Measurements from ENCODE around the gene CAPN10. TPM values are rescaled to one million over a fixed set of nuclear protein-coding genes. Genes with fewer than 3 reads are reported as not detected.

Gene CAPN10
- total RNA-seq, 1 donor from 2014 or later, result 67.1 TPM

DNA sequence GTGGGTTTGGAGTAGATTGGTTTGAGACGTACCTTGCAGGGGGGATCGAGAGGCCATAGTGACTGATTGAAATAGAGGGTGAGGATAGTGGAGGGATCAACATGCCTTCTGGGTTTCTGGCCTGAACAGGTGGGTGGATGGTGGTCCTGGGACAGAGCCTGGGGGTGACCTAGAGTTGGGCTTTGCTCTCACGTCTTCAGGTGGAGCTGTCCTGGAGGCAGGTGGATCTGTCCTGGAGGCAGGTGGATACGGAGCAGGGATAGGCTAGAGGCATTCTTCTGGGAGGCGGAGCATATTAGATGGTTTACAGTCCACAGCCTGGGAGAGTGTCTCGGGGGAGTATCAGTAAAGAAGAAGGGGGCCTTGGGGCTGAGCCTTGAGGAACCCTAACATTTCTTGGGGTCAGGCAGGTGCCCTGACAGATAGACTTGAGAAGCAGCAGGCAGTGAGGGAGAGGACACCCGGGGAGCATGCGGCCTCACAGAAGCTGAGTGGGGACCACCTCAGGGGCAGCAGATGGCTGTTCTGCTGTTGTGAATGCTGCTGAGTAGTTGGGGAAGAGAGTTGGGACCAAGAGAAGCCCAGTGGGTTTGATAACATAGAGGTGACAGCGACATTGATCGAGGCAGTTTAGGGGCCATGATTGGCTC lies 1.6 kb downstream of the CAPN10 start:
- H3K4me3 Mint-ChIP-seq (ENCODE audit: unreplicated experiment), result peak overlapping the region; percentile 84
- peak overlapping the region; percentile 44 for H3K27ac Mint-ChIP-seq (ENCODE audit: unreplicated experiment)
- peaks cover 19% of the 10 kb centered on the region for H3K4me1 Mint-ChIP-seq (ENCODE audit: low read depth, unreplicated experiment)
- H3K27me3 Mint-ChIP-seq (ENCODE audit: unreplicated experiment), result peaks cover 13% of the 10 kb centered on the region
- peaks cover 29% of the 10 kb centered on the region for H3K9me3 Mint-ChIP-seq (ENCODE audit: unreplicated experiment)
- TF ChIP-seq, protein P1, sequence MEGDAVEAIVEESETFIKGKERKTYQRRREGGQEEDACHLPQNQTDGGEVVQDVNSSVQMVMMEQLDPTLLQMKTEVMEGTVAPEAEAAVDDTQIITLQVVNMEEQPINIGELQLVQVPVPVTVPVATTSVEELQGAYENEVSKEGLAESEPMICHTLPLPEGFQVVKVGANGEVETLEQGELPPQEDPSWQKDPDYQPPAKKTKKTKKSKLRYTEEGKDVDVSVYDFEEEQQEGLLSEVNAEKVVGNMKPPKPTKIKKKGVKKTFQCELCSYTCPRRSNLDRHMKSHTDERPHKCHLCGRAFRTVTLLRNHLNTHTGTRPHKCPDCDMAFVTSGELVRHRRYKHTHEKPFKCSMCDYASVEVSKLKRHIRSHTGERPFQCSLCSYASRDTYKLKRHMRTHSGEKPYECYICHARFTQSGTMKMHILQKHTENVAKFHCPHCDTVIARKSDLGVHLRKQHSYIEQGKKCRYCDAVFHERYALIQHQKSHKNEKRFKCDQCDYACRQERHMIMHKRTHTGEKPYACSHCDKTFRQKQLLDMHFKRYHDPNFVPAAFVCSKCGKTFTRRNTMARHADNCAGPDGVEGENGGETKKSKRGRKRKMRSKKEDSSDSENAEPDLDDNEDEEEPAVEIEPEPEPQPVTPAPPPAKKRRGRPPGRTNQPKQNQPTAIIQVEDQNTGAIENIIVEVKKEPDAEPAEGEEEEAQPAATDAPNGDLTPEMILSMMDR (IDR thresholded peaks at IDR 0.05; ENCODE audit: partially characterized antibody, unreplicated experiment), result no peak
- no peaks in the 10 kb centered on the region for H3K36me3 Mint-ChIP-seq (ENCODE audit: unreplicated experiment)
- no peak for DNase-seq

DNA sequence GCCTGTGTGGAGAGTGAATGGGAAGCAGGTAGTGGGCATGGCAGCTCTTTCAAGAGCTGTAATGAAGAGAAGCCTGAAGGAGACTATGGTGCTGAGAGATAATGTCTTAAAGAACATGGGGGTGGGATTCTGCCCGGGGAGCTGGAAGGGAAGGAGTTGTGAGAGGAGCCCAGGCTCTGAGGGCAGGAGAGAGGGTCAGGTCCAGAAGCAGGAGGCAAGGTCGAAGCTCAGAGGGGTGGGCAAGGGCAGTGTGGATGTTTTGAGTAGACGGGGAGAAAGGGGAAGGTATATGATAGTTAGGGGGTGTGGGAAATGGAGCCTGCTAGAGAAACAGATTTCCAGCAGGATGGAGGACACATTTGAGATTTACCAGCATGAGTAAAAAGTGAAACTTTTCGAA lies 2.1 kb downstream of the CAPN10 start:
- H3K27me3 Mint-ChIP-seq (ENCODE audit: unreplicated experiment), result peaks cover 13% of the 10 kb centered on the region
- peak overlapping the region; percentile 44 for H3K27ac Mint-ChIP-seq (ENCODE audit: unreplicated experiment)
- TF ChIP-seq, protein P1 (IDR thresholded peaks at IDR 0.05; ENCODE audit: partially characterized antibody, unreplicated experiment), result no peak
- DNase-seq, result no peak
- peaks cover 19% of the 10 kb centered on the region for H3K4me1 Mint-ChIP-seq (ENCODE audit: low read depth, unreplicated experiment)
- H3K4me3 Mint-ChIP-seq (ENCODE audit: unreplicated experiment), result peak overlapping the region; percentile 84
- H3K9me3 Mint-ChIP-seq (ENCODE audit: unreplicated experiment), result peaks cover 26% of the 10 kb centered on the region
- no peaks in the 10 kb centered on the region for H3K36me3 Mint-ChIP-seq (ENCODE audit: unreplicated experiment)

DNA sequence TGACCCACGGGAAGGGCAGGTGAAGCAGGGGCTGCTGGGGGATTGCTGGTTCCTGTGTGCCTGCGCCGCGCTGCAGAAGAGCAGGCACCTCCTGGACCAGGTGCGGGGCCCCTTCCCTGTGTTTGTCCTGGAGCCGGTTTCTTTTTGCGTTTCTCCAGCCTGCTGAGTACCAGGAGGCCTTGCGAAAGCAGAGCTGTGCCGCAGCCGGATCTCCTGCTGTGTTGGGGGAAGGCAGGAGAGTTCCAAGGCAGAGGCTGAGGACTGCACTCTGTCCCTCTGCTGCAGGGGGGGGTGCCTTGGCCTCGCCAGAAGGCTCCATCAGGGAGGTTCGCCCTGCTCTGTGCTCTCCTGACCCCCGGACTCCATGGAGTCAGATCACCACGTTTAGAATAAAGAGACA lies 2.8 kb downstream of the CAPN10 start:
- no peak overlapping the region for H3K4me3 Mint-ChIP-seq (ENCODE audit: unreplicated experiment)
- H3K9me3 Mint-ChIP-seq (ENCODE audit: unreplicated experiment), result peaks cover 25% of the 10 kb centered on the region
- H3K27me3 Mint-ChIP-seq (ENCODE audit: unreplicated experiment), result peaks cover 13% of the 10 kb centered on the region
- H3K27ac Mint-ChIP-seq (ENCODE audit: unreplicated experiment), result no peak overlapping the region
- TF ChIP-seq, protein P1 (IDR thresholded peaks at IDR 0.05; ENCODE audit: partially characterized antibody, unreplicated experiment), result no peak
- peak; percentile 8 for DNase-seq
- H3K36me3 Mint-ChIP-seq (ENCODE audit: unreplicated experiment), result no peaks in the 10 kb centered on the region
- H3K4me1 Mint-ChIP-seq (ENCODE audit: low read depth, unreplicated experiment), result peaks cover 18% of the 10 kb centered on the region

DNA sequence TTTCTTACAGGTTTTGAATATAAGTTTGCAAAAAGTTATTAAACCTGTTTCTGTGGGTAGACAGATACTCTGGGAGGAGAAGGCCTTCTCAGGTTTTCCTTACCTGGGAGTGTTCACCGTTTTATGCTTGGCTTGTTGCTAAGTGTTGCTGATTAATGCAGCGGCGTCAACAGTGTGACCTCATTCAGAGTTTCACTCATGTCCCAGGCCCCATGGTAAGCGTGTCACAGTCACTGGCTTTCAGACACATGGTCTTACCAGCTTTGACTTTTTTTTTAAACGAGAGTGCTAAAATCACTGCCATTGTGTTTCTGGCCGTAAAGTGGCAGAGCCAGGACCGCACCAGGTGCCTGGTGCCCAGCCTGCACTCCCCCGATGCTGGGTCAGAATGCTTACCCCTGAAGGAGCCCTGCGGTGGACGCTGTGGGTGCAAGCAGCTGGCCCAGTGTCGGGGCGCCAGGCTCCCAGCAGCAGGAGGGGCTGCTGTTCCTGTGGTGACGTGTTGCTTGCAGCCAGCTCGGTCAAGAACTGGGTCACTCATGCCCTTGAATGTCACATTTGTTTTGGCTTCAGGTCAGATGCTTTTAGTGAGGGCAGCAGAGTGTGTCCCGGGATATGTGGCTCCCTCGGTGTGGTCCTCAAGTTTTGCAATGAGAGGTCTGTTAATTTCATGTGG lies 3.5 kb downstream of the CAPN10 start:
- Mint-ChIP-seq H3K9me3 (ENCODE audit: unreplicated experiment) (peaks cover 18% of the 10 kb centered on the region), H3K36me3 (ENCODE audit: unreplicated experiment) (no peaks in the 10 kb centered on the region), H3K27ac (ENCODE audit: unreplicated experiment) (no peak overlapping the region), H3K4me1 (ENCODE audit: low read depth, unreplicated experiment) (peaks cover 13% of the 10 kb centered on the region), H3K27me3 (ENCODE audit: unreplicated experiment) (peaks cover 8% of the 10 kb centered on the region), H3K4me3 (ENCODE audit: unreplicated experiment) (no peak overlapping the region)
- DNase-seq, result no peak
- TF ChIP-seq, protein P1 (IDR thresholded peaks at IDR 0.05; ENCODE audit: partially characterized antibody, unreplicated experiment), result no peak

DNA sequence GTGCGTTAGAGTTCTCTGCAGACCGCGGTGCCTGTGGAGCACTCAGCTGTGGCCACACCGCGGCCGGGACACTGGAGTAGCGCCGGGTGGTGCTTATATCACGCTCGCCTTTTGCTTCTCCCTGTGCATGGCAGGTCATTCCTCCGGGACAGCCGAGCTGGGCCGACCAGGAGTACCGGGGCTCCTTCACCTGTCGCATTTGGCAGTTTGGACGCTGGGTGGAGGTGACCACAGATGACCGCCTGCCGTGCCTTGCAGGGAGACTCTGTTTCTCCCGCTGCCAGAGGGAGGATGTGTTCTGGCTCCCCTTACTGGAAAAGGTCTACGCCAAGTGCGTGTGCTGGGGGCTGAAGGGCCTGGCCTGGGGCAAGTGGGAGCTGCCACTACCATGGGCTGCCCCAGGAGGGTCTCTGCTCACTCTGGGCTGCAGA lies 4.2 kb downstream of the CAPN10 start:
- no peaks in the 10 kb centered on the region for H3K36me3 Mint-ChIP-seq (ENCODE audit: unreplicated experiment)
- peaks cover 11% of the 10 kb centered on the region for H3K4me1 Mint-ChIP-seq (ENCODE audit: low read depth, unreplicated experiment)
- no peak for DNase-seq
- no peak overlapping the region for H3K4me3 Mint-ChIP-seq (ENCODE audit: unreplicated experiment)
- H3K27ac Mint-ChIP-seq (ENCODE audit: unreplicated experiment), result no peak overlapping the region
- peaks cover 15% of the 10 kb centered on the region for H3K9me3 Mint-ChIP-seq (ENCODE audit: unreplicated experiment)
- H3K27me3 Mint-ChIP-seq (ENCODE audit: unreplicated experiment), result peaks cover 6% of the 10 kb centered on the region
- TF ChIP-seq, protein P1 (IDR thresholded peaks at IDR 0.05; ENCODE audit: partially characterized antibody, unreplicated experiment), result no peak

All from glutamatergic neuron (in vitro differentiated cells).